Omental fat pad (tissue), 4 donors: Measurements from ENCODE around the gene CD164. TPM values are rescaled to one million over a fixed set of nuclear protein-coding genes. Genes with fewer than 3 reads are reported as not detected.

Experiments used
- ATAC-seq: fragments of 150-250 bp; one replicate; pipeline ENCODE4 v1.9.1; 2016; ENCODE audit warnings: mild to moderate bottlenecking, moderate library complexity; ENCODE audit not compliant: low FRiP score
- DNase-seq: peaks from one replicate; pipeline ENCODE4 v3.0.0-alpha.2; 2019; ENCODE audit warnings: low spot score
- total RNA-seq, 4 donors: library from RNA; depleted of rRNA; stranded (reverse); fragments of >200 nt; gene quantifications; one replicate each; pipeline ENCODE4 v1.1.0, GENCODE V29; 2016
- TF ChIP-seq, protein P1 (sequence below), 3 donors: fragments of 450-650 bp; IDR thresholded peaks; one replicate each; pipeline ENCODE4 v1.5.1; 2016 to 2017; ENCODE audit warnings: antibody characterized with exemption in 3 of 3, mild to moderate bottlenecking in 3 of 3, moderate library complexity in 2 of 3

Gene CD164
- total RNA-seq, 4 donors from 2014 or later = 146 to 273 (median 236) TPM

DNA sequence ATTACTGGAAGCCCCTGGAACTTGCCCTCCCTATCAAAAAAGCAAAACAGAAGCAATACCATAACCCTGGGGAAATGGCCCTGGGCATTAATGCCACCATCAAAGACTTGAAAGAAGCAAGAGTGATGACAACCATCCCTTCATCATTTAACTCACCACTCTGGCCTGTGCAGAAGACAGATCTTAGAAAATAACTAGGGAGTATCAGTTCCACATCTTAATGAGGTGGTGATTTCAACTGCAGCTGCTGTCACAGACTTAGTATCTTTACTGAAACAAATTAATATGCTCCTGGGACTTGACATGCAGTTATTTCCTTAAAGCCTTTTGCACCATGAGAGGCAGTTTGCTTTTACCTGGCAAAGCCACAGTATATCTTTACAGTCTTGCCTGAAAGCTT is 24.1 kb downstream of the CD164 start:
- no peak for ATAC-seq
- TF ChIP-seq, protein P1, sequence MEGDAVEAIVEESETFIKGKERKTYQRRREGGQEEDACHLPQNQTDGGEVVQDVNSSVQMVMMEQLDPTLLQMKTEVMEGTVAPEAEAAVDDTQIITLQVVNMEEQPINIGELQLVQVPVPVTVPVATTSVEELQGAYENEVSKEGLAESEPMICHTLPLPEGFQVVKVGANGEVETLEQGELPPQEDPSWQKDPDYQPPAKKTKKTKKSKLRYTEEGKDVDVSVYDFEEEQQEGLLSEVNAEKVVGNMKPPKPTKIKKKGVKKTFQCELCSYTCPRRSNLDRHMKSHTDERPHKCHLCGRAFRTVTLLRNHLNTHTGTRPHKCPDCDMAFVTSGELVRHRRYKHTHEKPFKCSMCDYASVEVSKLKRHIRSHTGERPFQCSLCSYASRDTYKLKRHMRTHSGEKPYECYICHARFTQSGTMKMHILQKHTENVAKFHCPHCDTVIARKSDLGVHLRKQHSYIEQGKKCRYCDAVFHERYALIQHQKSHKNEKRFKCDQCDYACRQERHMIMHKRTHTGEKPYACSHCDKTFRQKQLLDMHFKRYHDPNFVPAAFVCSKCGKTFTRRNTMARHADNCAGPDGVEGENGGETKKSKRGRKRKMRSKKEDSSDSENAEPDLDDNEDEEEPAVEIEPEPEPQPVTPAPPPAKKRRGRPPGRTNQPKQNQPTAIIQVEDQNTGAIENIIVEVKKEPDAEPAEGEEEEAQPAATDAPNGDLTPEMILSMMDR (IDR thresholded peaks at IDR 0.05) = no peak

DNA sequence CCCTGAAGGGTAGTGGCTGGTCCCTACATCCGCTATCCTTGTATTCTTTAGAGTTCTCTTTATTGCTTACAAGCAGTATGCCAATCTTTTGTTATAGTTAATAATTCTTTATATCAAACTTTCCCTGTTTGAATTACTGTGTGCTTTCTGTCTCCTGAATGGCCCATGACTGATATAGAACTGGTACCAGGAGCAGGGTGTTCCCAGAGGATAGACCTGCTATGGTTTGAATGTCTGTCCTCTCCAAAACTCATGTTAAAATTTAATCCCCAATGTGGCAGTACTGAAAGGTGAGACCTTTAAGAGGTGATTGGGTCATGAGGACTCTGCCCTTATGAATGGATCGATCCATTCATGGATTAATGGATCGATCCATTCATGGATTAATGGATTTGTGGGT is 26.0 kb downstream of the CD164 start:
- DNase-seq = no peak
- ATAC-seq = no peak
- TF ChIP-seq, protein P1 (IDR thresholded peaks at IDR 0.05) = no peak

More for the DNA sequence above, 24.1 kb downstream of the CD164 start:
- DNase-seq = no peak

DNA sequence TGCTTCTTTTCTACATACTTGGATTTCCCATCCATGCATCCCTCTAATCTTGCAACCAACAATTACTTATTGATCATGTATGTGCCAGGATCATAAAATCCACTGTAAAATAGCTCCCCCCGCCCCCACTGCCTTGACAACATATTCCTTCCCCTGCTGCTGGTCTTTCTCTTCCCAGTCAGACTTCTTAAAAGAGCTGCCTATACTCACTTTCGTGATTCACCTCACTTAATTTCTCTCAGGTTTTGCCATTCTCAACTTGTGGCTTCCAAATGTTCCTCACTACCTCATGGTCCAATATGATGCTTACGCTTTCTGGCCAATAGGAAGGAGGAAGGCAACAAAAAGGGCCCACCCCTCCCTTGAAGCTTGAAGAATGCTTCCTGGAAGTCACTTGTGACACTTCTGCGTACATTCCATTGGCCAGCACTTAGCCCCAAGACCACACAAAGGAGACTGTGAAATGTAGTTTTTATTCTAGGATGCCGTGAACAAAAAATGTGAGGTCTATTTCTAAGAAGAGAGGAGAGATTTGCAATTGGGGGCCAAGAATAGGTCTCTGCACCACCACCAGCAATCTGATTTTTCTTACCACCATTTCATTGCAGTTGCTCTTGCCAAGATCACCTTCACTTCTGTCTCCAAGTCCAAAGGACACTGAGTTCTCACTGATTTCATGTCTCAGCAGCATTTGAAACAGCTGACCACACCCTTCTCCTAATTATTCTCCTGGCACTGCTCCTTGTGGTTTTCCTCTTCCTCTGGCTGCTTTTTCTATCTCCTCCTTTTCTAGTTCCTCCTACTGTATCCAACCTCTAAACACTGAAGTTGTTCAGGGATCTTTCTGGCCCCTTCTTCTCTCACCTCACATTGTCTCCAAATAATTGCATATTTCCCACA is 30.8 kb downstream of the CD164 start:
- ATAC-seq = no peak
- TF ChIP-seq, protein P1 (IDR thresholded peaks at IDR 0.05) = no peak
- DNase-seq = no peak

DNA sequence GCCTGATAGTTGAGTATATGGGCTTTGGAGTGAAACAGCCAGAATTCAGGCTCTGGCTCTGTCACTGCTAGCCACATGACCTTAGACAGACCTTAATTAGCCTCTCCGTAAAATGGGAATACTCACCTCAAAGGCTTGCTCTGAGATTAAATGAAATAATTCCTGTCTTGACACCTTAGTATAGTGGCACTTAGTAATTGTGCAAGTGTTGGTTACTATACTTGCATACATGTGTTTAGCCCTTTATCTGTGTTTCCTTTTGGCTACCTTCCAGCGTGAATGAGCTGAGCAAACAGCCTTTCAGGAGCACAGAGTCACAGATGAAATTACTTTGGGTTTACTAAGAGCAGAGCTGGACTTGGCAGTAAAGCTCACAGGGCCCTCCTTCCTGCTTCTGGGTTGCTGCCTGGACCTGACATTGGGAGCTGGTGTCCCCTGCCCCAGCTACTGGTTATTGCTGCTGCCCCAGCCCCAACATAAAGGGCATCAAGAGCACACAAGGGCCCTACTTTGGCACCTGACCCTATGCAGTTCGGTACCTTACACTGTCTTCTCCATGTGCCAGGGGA is 32.8 kb downstream of the CD164 start:
- TF ChIP-seq, protein P1 (IDR thresholded peaks at IDR 0.05) = no peak
- no peak for ATAC-seq
- DNase-seq = no peak

DNA sequence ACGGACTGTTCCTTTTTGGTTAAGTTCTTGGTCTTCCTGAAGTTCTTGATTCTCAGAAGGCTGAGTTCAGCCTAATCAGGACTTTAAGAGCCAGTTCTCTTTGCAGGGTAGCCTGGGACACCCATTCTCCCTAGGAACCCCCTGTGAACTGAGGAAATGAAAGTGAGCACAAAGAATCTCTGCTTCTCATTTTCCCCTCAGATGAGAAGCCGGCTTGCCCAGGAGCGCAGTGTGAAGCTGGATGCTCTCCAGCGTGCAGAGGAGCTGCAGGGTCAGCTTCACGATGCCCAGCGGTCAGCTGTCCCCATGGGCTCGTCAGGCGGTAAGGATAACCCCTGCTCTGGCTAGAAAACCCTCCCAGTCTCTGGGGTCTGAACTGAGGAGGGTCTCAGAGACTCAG is 34.0 kb downstream of the CD164 start:
- DNase-seq = no peak
- ATAC-seq = no peak
- TF ChIP-seq, protein P1 (IDR thresholded peaks at IDR 0.05) = no peak

DNA sequence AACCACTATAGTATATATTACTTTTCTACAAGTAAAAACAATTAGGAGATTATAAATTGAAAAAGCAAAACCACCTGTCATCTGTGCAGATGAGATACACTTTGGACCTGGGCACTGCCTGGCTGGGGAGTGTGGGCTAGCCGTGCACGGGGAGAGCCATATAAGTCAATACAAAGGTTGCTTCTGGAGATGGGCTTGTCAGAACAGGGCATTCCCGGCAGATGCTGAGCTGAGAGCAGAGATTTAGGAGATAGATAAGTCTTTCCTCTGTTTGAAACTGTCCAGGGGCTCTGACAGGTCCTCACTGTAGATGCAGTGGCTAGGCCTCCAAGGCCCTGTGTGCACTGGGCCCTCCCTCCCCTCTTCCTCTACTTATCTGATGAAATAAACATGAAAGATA is 34.5 kb downstream of the CD164 start:
- no peak for DNase-seq
- ATAC-seq = no peak
- TF ChIP-seq, protein P1 (IDR thresholded peaks at IDR 0.05) = no peak

DNA sequence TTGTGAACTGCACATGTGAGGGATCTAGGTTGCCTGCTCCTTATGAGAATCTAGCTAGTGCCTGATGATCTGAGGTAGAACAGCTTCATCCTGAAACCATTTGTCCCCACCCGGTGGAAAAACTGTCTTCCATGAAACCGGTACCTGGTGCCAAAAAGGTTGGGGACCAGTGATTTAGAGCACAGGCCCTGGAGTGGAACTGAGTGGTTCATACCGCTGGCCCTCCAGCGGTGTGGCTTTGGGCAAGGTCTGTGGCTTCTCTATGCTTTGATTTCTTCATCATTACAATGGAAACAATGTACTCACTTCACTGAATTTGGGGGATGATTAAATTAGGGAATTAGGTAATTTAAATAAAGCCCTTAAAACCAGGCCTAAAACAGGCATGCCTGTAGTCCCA is 36.3 kb downstream of the CD164 start:
- TF ChIP-seq, protein P1 (IDR thresholded peaks at IDR 0.05) = no peak
- no peak for ATAC-seq
- no peak for DNase-seq
